HG02840 (cell line): Measurements from ENCODE around the gene P2RY12.

Experiments used
- ATAC-seq: cut with Tn5 transposase; IDR thresholded peaks from one replicate; pipeline ENCODE4 v1.9.1; 2021; ENCODE audit warnings: mild to moderate bottlenecking, moderate library complexity, moderate number of reproducible peaks; ENCODE audit not compliant: unreplicated experiment, low FRiP score

The P2RY12 gene

GRCh38 chr3:151384741-151385174 lies at the start of gene P2RY12:
Gene P2RY12, minus strand, starts transcription at chr3:151384753. Its CDS starts 45,908 bp downstream, at chr3:151338845.
- ATAC-seq = no peak

- ATAC-seq = no peak
Measured at GRCh38 chr3:151432616-151433372, 48.2 kb upstream of the P2RY12 start.

- ATAC-seq = no peak
Measured at GRCh38 chr3:151431940-151432339, 47.4 kb upstream of the P2RY12 start.

- ATAC-seq = no peak
Measured at GRCh38 chr3:151430821-151431484, 46.4 kb upstream of the P2RY12 start.

- ATAC-seq = no peak
Measured at GRCh38 chr3:151428386-151428785, 43.8 kb upstream of the P2RY12 start.

- ATAC-seq = no peak
Measured at GRCh38 chr3:151426341-151426657, 41.7 kb upstream of the P2RY12 start.

- ATAC-seq = no peak
Measured at GRCh38 chr3:151425627-151426340, 41.2 kb upstream of the P2RY12 start.

GRCh38 chr3:151423091-151423490 lies 38.5 kb upstream of the P2RY12 start:
- ATAC-seq = no peak

- no peak for ATAC-seq
Measured at GRCh38 chr3:151421938-151422337, 37.4 kb upstream of the P2RY12 start.

GRCh38 chr3:151419806-151420205 lies 35.3 kb upstream of the P2RY12 start:
- ATAC-seq = no peak

- ATAC-seq = no peak
Measured at GRCh38 chr3:151415289-151415688, 30.7 kb upstream of the P2RY12 start.

- no peak for ATAC-seq
Measured at GRCh38 chr3:151412989-151413388, 28.4 kb upstream of the P2RY12 start.

- no peak for ATAC-seq
Measured at GRCh38 chr3:151410891-151411559, 26.5 kb upstream of the P2RY12 start.

- no peak for ATAC-seq
Measured at GRCh38 chr3:151407928-151408327, 23.4 kb upstream of the P2RY12 start.

GRCh38 chr3:151404316-151404715 lies 19.8 kb upstream of the P2RY12 start:
- ATAC-seq = no peak

- ATAC-seq = no peak
Measured at GRCh38 chr3:151403246-151403645, 18.7 kb upstream of the P2RY12 start.

GRCh38 chr3:151402349-151402748 lies 17.8 kb upstream of the P2RY12 start:
- ATAC-seq = no peak

GRCh38 chr3:151400341-151400740 lies 15.8 kb upstream of the P2RY12 start:
- ATAC-seq = no peak

GRCh38 chr3:151398895-151399294 lies 14.3 kb upstream of the P2RY12 start:
- ATAC-seq = no peak

- ATAC-seq = no peak
Measured at GRCh38 chr3:151395806-151396205, 11.3 kb upstream of the P2RY12 start.

GRCh38 chr3:151394611-151395010 lies 10.1 kb upstream of the P2RY12 start:
- no peak for ATAC-seq
